Smooth muscle cell (in vitro differentiated cells): Measurements from ENCODE around the gene VOPP1. TPM values are rescaled to one million over a fixed set of nuclear protein-coding genes. Genes with fewer than 3 reads are reported as not detected.

Experiments used
- DNase-seq: peaks from one replicate; lab custom pipeline; 2025; ENCODE audit not compliant: unreplicated experiment; lab: John Stamatoyannopoulos, UW
- H2AFZ ChIP-seq: fragments of 200-600 bp; sonication (generic); 2 replicates; pipeline ENCODE4 v1.6.0; 2016; ENCODE audit warnings: antibody characterized with exemption, low read depth, mild to moderate bottlenecking
- H3F3A ChIP-seq: fragments of 200-600 bp; sonication (generic); 2 replicates; pipeline ENCODE4 v1.6.0; 2017; ENCODE audit warnings: antibody characterized with exemption, low read depth
- H3K27ac ChIP-seq: fragments of 200-600 bp; sonication (generic); 2 replicates; pipeline ENCODE4 v1.5.1; 2016; ENCODE audit warnings: low read depth, mild to moderate bottlenecking
- H3K27me3 ChIP-seq: fragments of 200-600 bp; sonication (generic); 2 replicates; pipeline ENCODE4 v1.6.1; 2016; ENCODE audit warnings: low read depth, mild to moderate bottlenecking
- H3K36me3 ChIP-seq: fragments of 200-600 bp; sonication (generic); 2 replicates; pipeline ENCODE4 v1.5.1; 2016; ENCODE audit warnings: low read depth
- H3K4me1 ChIP-seq: fragments of 200-600 bp; sonication (generic); 2 replicates; pipeline ENCODE4 v1.5.1; 2016; ENCODE audit warnings: low read depth
- H3K4me2 ChIP-seq: fragments of 200-600 bp; sonication (generic); 2 replicates; pipeline ENCODE4 v1.6.0; 2016; ENCODE audit warnings: mild to moderate bottlenecking
- H3K4me3 ChIP-seq: fragments of 200-600 bp; sonication (generic); 2 replicates; pipeline ENCODE4 v1.5.1; 2016; ENCODE audit warnings: mild to moderate bottlenecking
- H3K79me2 ChIP-seq: fragments of 200-600 bp; sonication (generic); 2 replicates; pipeline ENCODE4 v1.6.0; 2016; ENCODE audit warnings: low read depth, mild to moderate bottlenecking
- H3K9ac ChIP-seq: fragments of 200-600 bp; sonication (generic); 2 replicates; pipeline ENCODE4 v1.6.0; 2016; ENCODE audit warnings: low read depth
- H3K9me3 ChIP-seq: fragments of 200-600 bp; sonication (generic); replicated peaks from 2 replicates; pipeline ENCODE4 v1.5.1; 2016; ENCODE audit warnings: low read depth
- H4K20me1 ChIP-seq: fragments of 200-600 bp; sonication (generic); 2 replicates; pipeline ENCODE4 v1.6.0; 2016; ENCODE audit warnings: low read depth
- WGBS: methylation state at CpG from one replicate; pipeline ENCODE4 v1.1.7; 2016; ENCODE audit warnings: low lambda C conversion rate; 5-methylcytosine and 5-hydroxymethylcytosine counted together
- polyA plus RNA-seq: library from polyadenylated mRNA; unstranded; fragments of >200 nt; fragmentation: Nextera tagmentation; extraction: Ambion mirVana; gene quantifications from 2 replicates; pipeline ENCODE4 v1.2.1, GENCODE V29; 2016
- total RNA-seq: library from RNA; depleted of rRNA; stranded (reverse); fragments of >200 nt; gene quantifications from 2 replicates; pipeline ENCODE4 v1.2.3, GENCODE V29; 2014
- TF ChIP-seq, protein P1 (sequence below): fragments of 200-600 bp; sonication (generic); IDR thresholded peaks from 2 replicates; pipeline ENCODE4 v1.5.1; 2017; ENCODE audit warnings: borderline replicate concordance, mild to moderate bottlenecking, antibody characterized with exemption; ENCODE audit not compliant: insufficient read depth, poor library complexity, severe bottlenecking

VOPP1 gene
- total and polyA plus RNA-seq, 2 experiments from 2014 or later, result 18.3 to 26.6 TPM

DNA sequence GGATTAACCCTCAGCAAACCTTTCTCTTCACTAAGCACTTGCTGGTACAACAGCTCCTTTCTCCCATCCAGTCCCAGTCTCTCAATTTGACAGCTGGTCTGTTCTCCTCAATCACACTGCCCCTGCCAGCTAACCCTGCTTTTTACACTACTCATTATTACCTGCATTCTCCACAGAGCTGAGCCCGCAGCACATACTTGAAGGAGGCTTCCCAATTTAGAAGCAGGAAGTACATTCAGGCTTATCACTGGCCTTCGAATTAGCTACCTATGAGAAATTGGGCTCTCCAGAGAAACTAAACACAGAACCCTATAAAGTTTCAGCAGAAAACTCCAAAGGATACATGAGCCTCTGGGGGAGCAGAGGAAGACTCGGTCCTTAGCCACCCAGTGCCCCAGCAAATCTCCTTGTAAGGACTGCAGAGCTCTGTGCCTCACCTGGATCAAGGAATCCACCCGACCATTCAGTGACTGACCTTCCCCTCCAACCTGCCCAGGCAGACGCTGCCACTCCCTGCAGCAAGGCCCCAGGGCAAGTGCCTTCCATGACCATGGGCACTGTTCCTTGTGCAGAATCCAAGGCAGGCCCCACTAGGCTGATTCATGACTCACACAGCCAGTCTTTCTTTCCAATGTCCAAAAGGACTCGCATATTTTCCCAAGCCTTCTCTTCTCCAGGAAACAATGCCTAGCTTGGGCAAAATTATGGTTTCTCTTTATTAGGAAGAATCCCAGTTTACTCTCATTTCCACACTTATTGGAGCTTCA, 68.0 kb downstream of the VOPP1 start:
- Histone ChIP-seq H3K9ac (no peak overlapping the region), H3K27me3 (no peaks in the 10 kb centered on the region), H3K79me2 (no peaks in the 10 kb centered on the region), H4K20me1 (peaks cover 18% of the 10 kb centered on the region), H3K4me2 (no peak overlapping the region), H2AFZ (no peak overlapping the region), H3K4me3 (no peak overlapping the region), H3F3A (no peaks in the 10 kb centered on the region), H3K36me3 (no peaks in the 10 kb centered on the region), H3K27ac (no peak overlapping the region), H3K4me1 (no peaks in the 10 kb centered on the region), H3K9me3 (no peaks in the 10 kb centered on the region)
- TF ChIP-seq, protein P1, sequence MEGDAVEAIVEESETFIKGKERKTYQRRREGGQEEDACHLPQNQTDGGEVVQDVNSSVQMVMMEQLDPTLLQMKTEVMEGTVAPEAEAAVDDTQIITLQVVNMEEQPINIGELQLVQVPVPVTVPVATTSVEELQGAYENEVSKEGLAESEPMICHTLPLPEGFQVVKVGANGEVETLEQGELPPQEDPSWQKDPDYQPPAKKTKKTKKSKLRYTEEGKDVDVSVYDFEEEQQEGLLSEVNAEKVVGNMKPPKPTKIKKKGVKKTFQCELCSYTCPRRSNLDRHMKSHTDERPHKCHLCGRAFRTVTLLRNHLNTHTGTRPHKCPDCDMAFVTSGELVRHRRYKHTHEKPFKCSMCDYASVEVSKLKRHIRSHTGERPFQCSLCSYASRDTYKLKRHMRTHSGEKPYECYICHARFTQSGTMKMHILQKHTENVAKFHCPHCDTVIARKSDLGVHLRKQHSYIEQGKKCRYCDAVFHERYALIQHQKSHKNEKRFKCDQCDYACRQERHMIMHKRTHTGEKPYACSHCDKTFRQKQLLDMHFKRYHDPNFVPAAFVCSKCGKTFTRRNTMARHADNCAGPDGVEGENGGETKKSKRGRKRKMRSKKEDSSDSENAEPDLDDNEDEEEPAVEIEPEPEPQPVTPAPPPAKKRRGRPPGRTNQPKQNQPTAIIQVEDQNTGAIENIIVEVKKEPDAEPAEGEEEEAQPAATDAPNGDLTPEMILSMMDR, result no peak
- DNase-seq, result no peak
- 84% methylated on average over 6 of the region's 6 CpGs for WGBS

GRCh38 chr7:55502858-55503440, 69.4 kb downstream of the VOPP1 start:
- Histone ChIP-seq H3K4me2 (no peak overlapping the region), H3K27ac (no peak overlapping the region), H3K9me3 (no peaks in the 10 kb centered on the region), H3K36me3 (no peaks in the 10 kb centered on the region), H3K9ac (no peak overlapping the region), H2AFZ (no peak overlapping the region), H3K79me2 (no peaks in the 10 kb centered on the region), H3F3A (no peaks in the 10 kb centered on the region), H3K27me3 (no peaks in the 10 kb centered on the region), H4K20me1 (peaks cover 20% of the 10 kb centered on the region), H3K4me1 (no peaks in the 10 kb centered on the region), H3K4me3 (no peak overlapping the region)
- TF ChIP-seq, protein P1, result no peak
- DNase-seq, result no peak
- WGBS, result 92% methylated on average over 8 of the region's 8 CpGs

GRCh38 chr7:55502124-55502857, 70.0 kb downstream of the VOPP1 start:
- no peak overlapping the region for H3K4me3 ChIP-seq
- no peaks in the 10 kb centered on the region for H3K79me2 ChIP-seq
- no peak overlapping the region for H3K4me2 ChIP-seq
- H3K9ac ChIP-seq, result no peak overlapping the region
- no peaks in the 10 kb centered on the region for H3K4me1 ChIP-seq
- H2AFZ ChIP-seq, result no peak overlapping the region
- TF ChIP-seq, protein P1, result no peak
- no peaks in the 10 kb centered on the region for H3K9me3 ChIP-seq
- H4K20me1 ChIP-seq, result peaks cover 20% of the 10 kb centered on the region
- H3K36me3 ChIP-seq, result no peaks in the 10 kb centered on the region
- WGBS, result 94% methylated on average over 13 of the region's 13 CpGs
- no peaks in the 10 kb centered on the region for H3K27me3 ChIP-seq
- H3F3A ChIP-seq, result no peaks in the 10 kb centered on the region
- DNase-seq, result no peak
- H3K27ac ChIP-seq, result no peak overlapping the region
